C4-2B (cell line): ENCODE data around the gene LRRC37B.
"Not testable (repeated sequence)": the region's sequence is repeated elsewhere in the genome, so short reads cannot be mapped to it uniquely, and the experiment has no call there.

Source experiments
- CTCF ChIP-seq: fragments of 450-650 bp; conservative IDR thresholded peaks from 2 replicates; pipeline ENCODE4 v1.5.1; 2017; ENCODE audit warnings: mild to moderate bottlenecking
- ZFX ChIP-seq: fragments of 450-650 bp; IDR thresholded peaks from 2 replicates; pipeline ENCODE4 v1.6.1; 2017

- TF ChIP-seq CTCF, ZFX: not testable (repeated sequence)
Measured at GRCh38 chr17:32022554-32022953, 15.4 kb downstream of the LRRC37B start.
